ENCODE measurements around the gene SLC6A7.

The SLC6A7 gene

DNA sequence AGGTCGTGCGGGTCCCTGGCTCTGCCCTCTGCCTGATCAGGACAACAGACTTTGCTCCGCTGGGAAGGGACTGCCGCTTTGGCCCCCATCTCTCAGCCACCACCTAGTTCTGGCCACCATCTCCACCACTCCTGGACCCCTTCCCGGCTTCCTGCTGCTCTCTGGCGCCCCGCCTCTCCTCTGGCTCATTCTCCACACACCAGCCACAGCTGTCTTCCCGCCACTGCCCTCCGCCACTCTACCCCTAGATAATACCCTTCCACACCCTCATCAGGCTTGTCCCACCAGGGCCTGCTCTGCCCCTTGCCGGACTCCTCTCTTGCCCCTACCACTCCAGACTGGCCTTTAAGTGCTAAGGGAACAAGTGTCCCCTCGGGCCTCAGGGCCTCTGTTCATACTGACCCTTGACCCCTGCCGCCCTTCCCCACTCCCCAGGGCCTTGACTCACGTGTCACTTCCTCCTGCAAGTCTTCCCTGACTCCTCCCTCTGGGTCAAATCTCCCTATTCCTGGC lies 26.3 kb upstream of the SLC6A7 start (continued):
- no peak for TF ChIP-seq ZNF423 (tag by site-specific recombination; IDR thresholded peaks at IDR 0.05)
- TF ChIP-seq BCL11A (tag by site-specific recombination; IDR thresholded peaks at IDR 0.05; ENCODE audit: low read depth): 0 out of 2 replicates have a peak, but pooled peaks have one; percentile 44
- no peak for TF ChIP-seq ZNF670 (tag by site-specific recombination; IDR thresholded peaks at IDR 0.05; ENCODE audit: low read depth)
- TF ChIP-seq, protein P1, sequence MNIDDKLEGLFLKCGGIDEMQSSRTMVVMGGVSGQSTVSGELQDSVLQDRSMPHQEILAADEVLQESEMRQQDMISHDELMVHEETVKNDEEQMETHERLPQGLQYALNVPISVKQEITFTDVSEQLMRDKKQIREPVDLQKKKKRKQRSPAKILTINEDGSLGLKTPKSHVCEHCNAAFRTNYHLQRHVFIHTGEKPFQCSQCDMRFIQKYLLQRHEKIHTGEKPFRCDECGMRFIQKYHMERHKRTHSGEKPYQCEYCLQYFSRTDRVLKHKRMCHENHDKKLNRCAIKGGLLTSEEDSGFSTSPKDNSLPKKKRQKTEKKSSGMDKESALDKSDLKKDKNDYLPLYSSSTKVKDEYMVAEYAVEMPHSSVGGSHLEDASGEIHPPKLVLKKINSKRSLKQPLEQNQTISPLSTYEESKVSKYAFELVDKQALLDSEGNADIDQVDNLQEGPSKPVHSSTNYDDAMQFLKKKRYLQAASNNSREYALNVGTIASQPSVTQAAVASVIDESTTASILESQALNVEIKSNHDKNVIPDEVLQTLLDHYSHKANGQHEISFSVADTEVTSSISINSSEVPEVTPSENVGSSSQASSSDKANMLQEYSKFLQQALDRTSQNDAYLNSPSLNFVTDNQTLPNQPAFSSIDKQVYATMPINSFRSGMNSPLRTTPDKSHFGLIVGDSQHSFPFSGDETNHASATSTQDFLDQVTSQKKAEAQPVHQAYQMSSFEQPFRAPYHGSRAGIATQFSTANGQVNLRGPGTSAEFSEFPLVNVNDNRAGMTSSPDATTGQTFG (tag by site-specific recombination; IDR thresholded peaks at IDR 0.05; ENCODE audit: borderline replicate concordance): no peak
- TF ChIP-seq ZNF433 (tag by site-specific recombination; IDR thresholded peaks at IDR 0.05; ENCODE audit: low read depth): no peak
- no peak for TF ChIP-seq ZNF2 (tag by site-specific recombination; IDR thresholded peaks at IDR 0.05)
- TF ChIP-seq ZNF211 (tag by site-specific recombination; IDR thresholded peaks at IDR 0.05; ENCODE audit: low read depth): no peak

GRCh38 chr5:150164211-150164980 lies 25.5 kb upstream of the SLC6A7 start:
- TF ChIP-seq ZBTB17 (tag by site-specific recombination; IDR thresholded peaks at IDR 0.05) (peak; percentile 40; the same call in 1 of the 2 replicates), ZSCAN5A (tag by site-specific recombination; IDR thresholded peaks at IDR 0.05) (no peak), ZNF596 (tag by site-specific recombination; IDR thresholded peaks at IDR 0.05) (no peak)
- TF ChIP-seq, protein P2, sequence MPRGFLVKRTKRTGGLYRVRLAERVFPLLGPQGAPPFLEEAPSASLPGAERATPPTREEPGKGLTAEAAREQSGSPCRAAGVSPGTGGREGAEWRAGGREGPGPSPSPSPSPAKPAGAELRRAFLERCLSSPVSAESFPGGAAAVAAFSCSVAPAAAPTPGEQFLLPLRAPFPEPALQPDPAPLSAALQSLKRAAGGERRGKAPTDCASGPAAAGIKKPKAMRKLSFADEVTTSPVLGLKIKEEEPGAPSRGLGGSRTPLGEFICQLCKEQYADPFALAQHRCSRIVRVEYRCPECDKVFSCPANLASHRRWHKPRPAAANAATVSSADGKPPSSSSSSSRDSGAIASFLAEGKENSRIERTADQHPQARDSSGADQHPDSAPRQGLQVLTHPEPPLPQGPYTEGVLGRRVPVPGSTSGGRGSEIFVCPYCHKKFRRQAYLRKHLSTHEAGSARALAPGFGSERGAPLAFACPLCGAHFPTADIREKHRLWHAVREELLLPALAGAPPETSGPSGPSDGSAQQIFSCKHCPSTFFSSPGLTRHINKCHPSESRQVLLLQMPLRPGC (tag by site-specific recombination; IDR thresholded peaks at IDR 0.05): no peak
- POLR2A ChIA-PET: no interaction called here
- no peaks in the 10 kb centered on the region for H3K36me3 ChIP-seq (ENCODE audit: control insufficient read depth in 2 of 2, insufficient read depth in 1 of 2, low read length in 2 of 2)
- no peaks in the 10 kb centered on the region for H3K4me1 ChIP-seq (ENCODE audit: control insufficient read depth, insufficient read depth, low read length)
- H3K4me3 ChIP-seq (ENCODE audit: low read depth, low read length): no peak overlapping the region
- CTCF ChIA-PET: interaction anchor here (0.7 to 1.6 kb wide), 3 partner anchors 54 to 138 kb away, joined by 3 to 10 read pairs (median 4); no protein-coding TSS in a partner anchor
- no peaks in the 10 kb centered on the region for H3K9me3 ChIP-seq (ENCODE audit: control insufficient read depth, insufficient read depth, low read depth, low read length)
- H3K27ac ChIP-seq (ENCODE audit: extremely low read depth, low read depth, low read length): no peak overlapping the region

- Histone ChIP-seq H3K4me3 (ENCODE audit: low read depth, low read length) (no peak overlapping the region), H3K9me3 (ENCODE audit: control insufficient read depth, insufficient read depth, low read depth, low read length) (no peaks in the 10 kb centered on the region), H3K4me1 (ENCODE audit: control insufficient read depth, insufficient read depth, low read length) (no peaks in the 10 kb centered on the region), H3K36me3 (ENCODE audit: control insufficient read depth in 2 of 2, insufficient read depth in 1 of 2, low read length in 2 of 2) (no peaks in the 10 kb centered on the region), H3K27ac (ENCODE audit: extremely low read depth, low read depth, low read length) (no peak overlapping the region)
- CTCF ChIA-PET: interaction anchor here (0.7 to 0.8 kb wide), 2 partner anchors 52 to 176 kb away, joined by 3 read pairs; no protein-coding TSS in a partner anchor
- POLR2A ChIA-PET: no interaction called here
- TF ChIP-seq MEIS1 (CRISPR knock-in tag; IDR thresholded peaks at IDR 0.05; ENCODE audit: borderline replicate concordance) (no peak), ZNF2 (tag by site-specific recombination; IDR thresholded peaks at IDR 0.05) (no peak), ZNF701 (tag by site-specific recombination; IDR thresholded peaks at IDR 0.05) (no peak), OVOL3 (tag by site-specific recombination; IDR thresholded peaks at IDR 0.05) (no peak), OSR2 (tag by site-specific recombination; IDR thresholded peaks at IDR 0.05) (no peak), ZNF645 (tag by site-specific recombination; IDR thresholded peaks at IDR 0.05) (no peak), ZNF416 (tag by site-specific recombination; IDR thresholded peaks at IDR 0.05) (no peak), ZNF19 (tag by site-specific recombination; IDR thresholded peaks at IDR 0.05; ENCODE audit: low read depth) (no peak), ZNF311 (tag by site-specific recombination; IDR thresholded peaks at IDR 0.05; ENCODE audit: borderline replicate concordance) (no peak)
These were observed 23.7 kb upstream of the SLC6A7 start for GRCh38 chr5:150166037-150166649.

Measured in HEK293 (cell line).